Measurements from ENCODE around the gene RPS6KA5. TPM values are rescaled to one million over a fixed set of nuclear protein-coding genes. Genes with fewer than 3 reads are reported as not detected.
"Not testable (repeated sequence)": the region's sequence is repeated elsewhere in the genome, so short reads cannot be mapped to it uniquely, and the experiment has no call there.

The RPS6KA5 gene
- total RNA-seq, 1 donor from 2014 or later: 11.3 TPM

DNA sequence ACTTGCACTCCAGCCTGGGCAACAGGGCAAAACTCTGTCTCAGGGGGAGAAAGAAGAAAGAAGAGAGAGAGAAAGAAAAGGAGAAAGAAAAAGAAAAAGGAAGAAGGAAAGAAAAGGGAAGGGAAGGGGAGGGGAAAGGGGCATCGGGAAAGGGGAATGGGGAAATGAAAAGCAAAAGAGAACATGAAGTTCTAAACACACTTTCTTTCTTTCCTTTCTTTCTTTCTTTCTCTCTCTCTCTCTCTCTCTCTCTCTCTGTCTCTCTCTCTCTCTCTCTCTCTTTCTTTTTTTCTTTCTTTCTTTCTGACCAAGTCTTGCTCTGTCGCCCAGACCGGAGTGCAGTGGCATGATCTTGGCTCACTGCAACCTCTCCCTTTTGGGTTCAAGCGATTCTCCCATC, 76.9 kb downstream of the RPS6KA5 start:
- H3K4me1 ChIP-seq: no peaks in the 10 kb centered on the region
- no peak overlapping the region for H3K27ac ChIP-seq
- TF ChIP-seq CTCF (IDR thresholded peaks at IDR 0.05): no peak
- no peaks in the 10 kb centered on the region for H3K36me3 ChIP-seq
- H3K9me3 ChIP-seq: no peaks in the 10 kb centered on the region
- no peak for DNase-seq
- no peaks in the 10 kb centered on the region for H3K27me3 ChIP-seq (ENCODE audit: low read depth)
- intact Hi-C loops (cut with DNase I): no loop called here
- ATAC-seq: no peak
- H3K4me3 ChIP-seq: no peak overlapping the region

GRCh38 chr14:90981636-90982035, 78.8 kb downstream of the RPS6KA5 start:
- no peaks in the 10 kb centered on the region for H3K9me3 ChIP-seq
- no peak for TF ChIP-seq CTCF (IDR thresholded peaks at IDR 0.05)
- H3K36me3 ChIP-seq: peaks cover 13% of the 10 kb centered on the region
- DNase-seq: no peak
- intact Hi-C loops (cut with DNase I): no loop called here
- no peak overlapping the region for H3K4me3 ChIP-seq
- ATAC-seq: peak; percentile 37 to 57
- H3K27ac ChIP-seq: no peak overlapping the region
- H3K4me1 ChIP-seq: no peaks in the 10 kb centered on the region
- no peaks in the 10 kb centered on the region for H3K27me3 ChIP-seq (ENCODE audit: low read depth)

DNA sequence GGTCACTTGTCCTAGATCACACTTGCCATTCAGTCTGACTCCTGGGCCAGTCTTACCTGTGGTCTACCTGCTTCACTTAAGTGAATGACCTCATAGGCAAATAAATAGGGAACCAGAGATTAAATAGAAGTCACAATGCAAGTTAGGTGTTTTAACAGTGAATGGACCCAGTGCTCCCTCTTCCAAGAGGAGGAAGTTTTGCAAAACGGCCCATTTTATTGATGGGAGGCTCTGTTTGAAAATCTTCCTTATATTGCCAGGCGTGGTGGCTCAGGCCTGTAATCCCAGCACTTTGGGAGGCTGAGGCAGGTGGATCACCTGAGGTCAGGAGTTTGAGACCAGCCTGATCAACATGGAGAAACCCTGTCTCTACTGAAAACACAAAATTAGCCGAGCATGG, 79.8 kb downstream of the RPS6KA5 start:
- H3K4me1 ChIP-seq; ATAC-seq; H3K4me3 ChIP-seq; H3K27me3 ChIP-seq (ENCODE audit: low read depth); H3K9me3 ChIP-seq; H3K27ac ChIP-seq; intact Hi-C loops (cut with DNase I); DNase-seq: not testable (repeated sequence)
- H3K36me3 ChIP-seq: peaks cover 13% of the 10 kb centered on the region

GRCh38 chr14:90979515-90979914, 80.9 kb downstream of the RPS6KA5 start:
- no peak overlapping the region for H3K27ac ChIP-seq
- DNase-seq (no peak), ATAC-seq (no peak)
- peaks cover 13% of the 10 kb centered on the region for H3K36me3 ChIP-seq
- no peak for TF ChIP-seq CTCF (IDR thresholded peaks at IDR 0.05)
- intact Hi-C loops (cut with DNase I): no loop called here
- no peaks in the 10 kb centered on the region for H3K27me3 ChIP-seq (ENCODE audit: low read depth)
- no peak overlapping the region for H3K4me3 ChIP-seq
- H3K4me1 ChIP-seq: no peaks in the 10 kb centered on the region
- H3K9me3 ChIP-seq: no peaks in the 10 kb centered on the region

DNA sequence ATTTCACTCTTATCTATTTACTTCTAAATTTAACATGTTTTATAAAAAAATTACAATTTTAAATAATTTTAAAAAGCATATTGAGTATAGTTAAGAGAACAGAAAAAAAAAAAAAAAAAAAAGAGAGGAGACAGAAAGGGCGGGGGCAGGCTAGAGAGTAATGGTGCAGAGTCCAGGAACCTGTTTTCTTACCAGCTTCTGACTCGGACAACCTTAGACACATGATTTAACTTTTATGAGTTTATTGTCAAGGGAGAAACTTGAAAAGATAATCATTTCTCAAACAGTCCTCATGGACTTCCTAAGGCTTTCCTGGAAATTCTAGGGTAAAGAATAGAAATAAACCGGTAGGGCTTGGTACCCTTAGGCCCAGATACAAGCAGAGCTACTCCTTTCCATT, 84.3 kb downstream of the RPS6KA5 start:
- DNase-seq (no peak), ATAC-seq (no peak)
- TF ChIP-seq CTCF (IDR thresholded peaks at IDR 0.05): no peak
- H3K4me3 ChIP-seq: no peak overlapping the region
- no peaks in the 10 kb centered on the region for H3K4me1 ChIP-seq
- intact Hi-C loops (cut with DNase I): no loop called here
- H3K27me3 ChIP-seq (ENCODE audit: low read depth): no peaks in the 10 kb centered on the region
- peaks cover 13% of the 10 kb centered on the region for H3K36me3 ChIP-seq
- H3K9me3 ChIP-seq: no peaks in the 10 kb centered on the region
- H3K27ac ChIP-seq: no peak overlapping the region

DNA sequence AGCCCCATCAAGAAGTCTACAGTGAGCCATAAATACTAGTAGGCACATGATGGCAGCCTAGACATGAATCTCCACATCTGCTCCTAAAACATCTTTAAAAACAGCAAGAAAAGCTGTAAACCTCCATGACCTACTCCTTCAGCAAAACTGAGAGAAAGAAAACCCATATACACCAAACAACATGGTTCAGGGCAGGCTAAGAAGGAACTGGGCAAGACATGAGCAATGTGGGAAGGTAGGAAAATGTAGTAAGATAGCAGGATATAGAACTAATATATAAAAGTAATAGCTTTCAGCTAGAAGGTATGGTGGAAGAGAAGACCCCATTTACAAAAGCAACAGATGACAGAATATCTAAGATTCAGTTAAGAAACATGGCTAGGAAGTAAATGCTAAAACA, 88.8 kb downstream of the RPS6KA5 start:
- intact Hi-C loops (cut with DNase I): no loop called here
- peaks cover under 1% of the 10 kb centered on the region for H3K36me3 ChIP-seq

More for the DNA sequence above, 88.8 kb downstream of the RPS6KA5 start:
- Histone ChIP-seq H3K9me3 (peaks cover 7% of the 10 kb centered on the region), H3K4me3 (no peak overlapping the region), H3K4me1 (no peaks in the 10 kb centered on the region), H3K27ac (no peak overlapping the region), H3K27me3 (ENCODE audit: low read depth) (no peaks in the 10 kb centered on the region)
- TF ChIP-seq CTCF (IDR thresholded peaks at IDR 0.05): no peak
- ATAC-seq (no peak), DNase-seq (no peak)
